ENCODE data around the gene DNAJB13. TPM values are rescaled to one million over a fixed set of nuclear protein-coding genes. Genes with fewer than 3 reads are reported as not detected.

The DNAJB13 gene
- total RNA-seq, 2 experiments from 2014 or later, result 0.29 TPM; not detected in 1

- 0 out of 2 replicates have a peak, but pooled peaks cover 5% of the 10 kb centered on the region for H3K9me3 ChIP-seq (ENCODE audit: low read length)
- H3K4me1 ChIP-seq (ENCODE audit: insufficient read depth, low read length, poor library complexity, severe bottlenecking), result no peaks in the 10 kb centered on the region
- no peaks in the 10 kb centered on the region for H4K20me1 ChIP-seq (ENCODE audit: insufficient read depth, low read length)
- ChIA-PET CTCF (ENCODE audit: unreplicated experiment) (no interaction called here), POLR2A (no interaction called here)
- no TSS peak for BruUV-seq (replicated peaks)
- H2AFZ ChIP-seq (ENCODE audit: low read length), result no peak overlapping the region
- H3K4me2 ChIP-seq (ENCODE audit: low read length), result no peak overlapping the region
- TF ChIP-seq CTCF (conservative IDR thresholded peaks at IDR 0.05; ENCODE audit: low read length) (no peak), EZH2phosphoT487 (IDR thresholded peaks at IDR 0.05; ENCODE audit: borderline replicate concordance, low read depth, low read length) (no peak)
- no peak for DNase-seq (ENCODE audit: low spot score)
- no peaks in the 10 kb centered on the region for H3K36me3 ChIP-seq (ENCODE audit: insufficient read depth, low read length)
- H3K9me2 ChIP-seq (ENCODE audit: insufficient read depth, low read length), result no peaks in the 10 kb centered on the region
- intact Hi-C loops (cut with micrococcal nuclease; ENCODE audit: unreplicated experiment), result no loop called here
- no peak overlapping the region for H3K4me3 ChIP-seq (ENCODE audit: low read depth, low read length, poor library complexity, severe bottlenecking)
- H3K27ac ChIP-seq (ENCODE audit: low read depth, low read length, poor library complexity, severe bottlenecking), result no peak overlapping the region
- no peaks in the 10 kb centered on the region for H3K79me2 ChIP-seq (ENCODE audit: insufficient read depth, low read depth, low read length)
Observed at GRCh38 chr11:73944085-73944484, 6.7 kb upstream of the DNAJB13 start.

- no peaks in the 10 kb centered on the region for H3K9me2 ChIP-seq (ENCODE audit: insufficient read depth, low read length)
- H4K20me1 ChIP-seq (ENCODE audit: insufficient read depth, low read length), result no peaks in the 10 kb centered on the region
- POLR2A ChIA-PET, result no interaction called here
- no peaks in the 10 kb centered on the region for H3K4me1 ChIP-seq (ENCODE audit: insufficient read depth, low read length, poor library complexity, severe bottlenecking)
- no peaks in the 10 kb centered on the region for H3K79me2 ChIP-seq (ENCODE audit: insufficient read depth, low read depth, low read length)
- H3K27ac ChIP-seq (ENCODE audit: low read depth, low read length, poor library complexity, severe bottlenecking), result no peak overlapping the region
- H3K36me3 ChIP-seq (ENCODE audit: insufficient read depth, low read length), result no peaks in the 10 kb centered on the region
- H3K4me3 ChIP-seq (ENCODE audit: low read depth, low read length, poor library complexity, severe bottlenecking), result no peak overlapping the region
- no peak overlapping the region for H2AFZ ChIP-seq (ENCODE audit: low read length)
- TF ChIP-seq EZH2phosphoT487 (IDR thresholded peaks at IDR 0.05; ENCODE audit: borderline replicate concordance, low read depth, low read length) (no peak), CTCF (conservative IDR thresholded peaks at IDR 0.05; ENCODE audit: low read length) (no peak)
- no peak overlapping the region for H3K4me2 ChIP-seq (ENCODE audit: low read length)
- intact Hi-C loops (cut with micrococcal nuclease; ENCODE audit: unreplicated experiment), result no loop called here
- no peak for DNase-seq (ENCODE audit: low spot score)
- CTCF ChIA-PET (ENCODE audit: unreplicated experiment), result no interaction called here
- 0 out of 2 replicates have a peak, but pooled peaks cover 5% of the 10 kb centered on the region for H3K9me3 ChIP-seq (ENCODE audit: low read length)
- BruUV-seq (replicated peaks), result no TSS peak
Observed at GRCh38 chr11:73944901-73945300, 5.9 kb upstream of the DNAJB13 start.

DNA sequence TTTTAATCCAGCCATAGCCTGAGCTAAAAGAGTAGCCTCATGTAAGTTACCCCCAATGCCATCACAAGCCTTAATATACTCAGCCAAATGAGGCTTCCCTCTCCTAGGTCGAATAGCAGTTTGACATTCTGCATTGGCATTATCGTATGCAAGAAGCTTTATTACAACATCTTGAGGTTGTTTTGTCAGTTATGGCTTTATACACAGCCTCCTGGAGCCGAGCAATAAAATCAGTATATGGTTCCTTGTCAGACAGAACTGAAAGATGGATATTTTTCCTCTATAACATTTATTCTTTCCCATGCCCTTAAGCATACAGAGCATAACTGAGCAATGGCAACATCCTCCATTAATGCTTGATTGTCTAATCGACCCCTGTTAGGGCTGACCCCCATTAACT lies 5.4 kb upstream of the DNAJB13 start:
- ChIA-PET CTCF (ENCODE audit: unreplicated experiment) (no interaction called here), POLR2A (no interaction called here)
- H4K20me1 ChIP-seq (ENCODE audit: insufficient read depth, low read length), result no peaks in the 10 kb centered on the region
- no TSS peak for BruUV-seq (replicated peaks)
- no peaks in the 10 kb centered on the region for H3K4me1 ChIP-seq (ENCODE audit: insufficient read depth, low read length, poor library complexity, severe bottlenecking)
- TF ChIP-seq CTCF (conservative IDR thresholded peaks at IDR 0.05; ENCODE audit: low read length), result no peak
- TF ChIP-seq EZH2phosphoT487 (IDR thresholded peaks at IDR 0.05; ENCODE audit: borderline replicate concordance, low read depth, low read length), result no peak
- no peak overlapping the region for H3K4me2 ChIP-seq (ENCODE audit: low read length)
- no peaks in the 10 kb centered on the region for H3K9me2 ChIP-seq (ENCODE audit: insufficient read depth, low read length)
- no peaks in the 10 kb centered on the region for H3K36me3 ChIP-seq (ENCODE audit: insufficient read depth, low read length)
- H3K79me2 ChIP-seq (ENCODE audit: insufficient read depth, low read depth, low read length), result no peaks in the 10 kb centered on the region
- no peak overlapping the region for H2AFZ ChIP-seq (ENCODE audit: low read length)
- DNase-seq (ENCODE audit: low spot score), result no peak
- no peak overlapping the region for H3K4me3 ChIP-seq (ENCODE audit: low read depth, low read length, poor library complexity, severe bottlenecking)
- intact Hi-C loops (cut with micrococcal nuclease; ENCODE audit: unreplicated experiment), result no loop called here
- H3K9me3 ChIP-seq (ENCODE audit: low read length), result 0 out of 2 replicates have a peak, but pooled peaks cover 5% of the 10 kb centered on the region
- H3K27ac ChIP-seq (ENCODE audit: low read depth, low read length, poor library complexity, severe bottlenecking), result no peak overlapping the region
